Activated naive CD4-positive, alpha-beta T cell treated with anti-CD3 and anti-CD28 coated beads, Interleukin-2, amount 50 U/mL, for 16 hours (primary cell): Measurements from ENCODE around the gene CACNG1.
"Not testable (repeated sequence)": the region's sequence is repeated elsewhere in the genome, so short reads cannot be mapped to it uniquely, and the experiment has no call there.

Experiments used
- DNase-seq: peaks from one replicate; pipeline ENCODE4 v3.0.0-alpha.2; 2020

Gene CACNG1

GRCh38 chr17:67026341-67026740 lies 18.0 kb upstream of the CACNG1 start:
- DNase-seq: no peak

GRCh38 chr17:67027031-67027628 lies 17.2 kb upstream of the CACNG1 start:
- no peak for DNase-seq

GRCh38 chr17:67030641-67031040 lies 13.7 kb upstream of the CACNG1 start:
- DNase-seq: no peak

GRCh38 chr17:67032382-67032781 lies 12.0 kb upstream of the CACNG1 start:
- DNase-seq: no peak

- DNase-seq: no peak
These were observed 11.4 kb upstream of the CACNG1 start for GRCh38 chr17:67032985-67033384.

- DNase-seq: no peak
These were observed 10.7 kb upstream of the CACNG1 start for GRCh38 chr17:67033613-67034012.

- DNase-seq: no peak
These were observed 8.9 kb upstream of the CACNG1 start for GRCh38 chr17:67035131-67036083.

GRCh38 chr17:67038861-67039365 lies 5.4 kb upstream of the CACNG1 start:
- DNase-seq: no peak

GRCh38 chr17:67040652-67041051 lies 3.7 kb upstream of the CACNG1 start:
- DNase-seq: no peak

- DNase-seq: not testable (repeated sequence)
These were observed 3.2 kb upstream of the CACNG1 start for GRCh38 chr17:67041119-67041518.

- DNase-seq: no peak
These were observed 2.8 kb upstream of the CACNG1 start for GRCh38 chr17:67041531-67041930.

- no peak for DNase-seq
These were observed 2.1 kb upstream of the CACNG1 start for GRCh38 chr17:67041941-67042899.

- no peak for DNase-seq
These were observed 1.1 kb upstream of the CACNG1 start for GRCh38 chr17:67043283-67043682.

- no peak for DNase-seq
These were observed 586 bp downstream of the CACNG1 start for GRCh38 chr17:67044940-67045339.

- no peak for DNase-seq
These were observed 2.0 kb downstream of the CACNG1 start for GRCh38 chr17:67046398-67046797.

GRCh38 chr17:67047382-67047781 lies 3.0 kb downstream of the CACNG1 start:
- DNase-seq: no peak

- DNase-seq: no peak
These were observed 4.8 kb downstream of the CACNG1 start for GRCh38 chr17:67049025-67049739.

- no peak for DNase-seq
These were observed 5.7 kb downstream of the CACNG1 start for GRCh38 chr17:67050066-67050465.

- no peak for DNase-seq
These were observed 6.3 kb downstream of the CACNG1 start for GRCh38 chr17:67050471-67051154.

- no peak for DNase-seq
These were observed 6.8 kb downstream of the CACNG1 start for GRCh38 chr17:67051155-67051538.

GRCh38 chr17:67051837-67052236 lies 7.5 kb downstream of the CACNG1 start:
- no peak for DNase-seq
